Adrenal gland (tissue), 12 donors: ENCODE data around the gene ASTL. TPM values are rescaled to one million over a fixed set of nuclear protein-coding genes. Genes with fewer than 3 reads are reported as not detected.

Experiments
- DNase-seq, 7 donors: peaks; one replicate each; pipeline ENCODE4 v3.0.0-alpha.2; 2019 to 2020
- H3K27ac ChIP-seq, 5 donors: fragments of 200-600 bp; sonication (generic) in 4 of 5; 1 replicate in 3 of 5; 2 replicates in 2 of 5; pipeline versions ENCODE4 v1.5.1 to v1.8.0; 2016 to 2020; ENCODE audit warnings: mild to moderate bottlenecking in 1 of 5
- H3K27me3 ChIP-seq: fragments of 200-600 bp; 2 replicates; pipeline ENCODE4 v1.8.0; 2021
- H3K36me3 ChIP-seq, 2 donors: fragments of 200-600 bp; replicated peaks in 1 of 2; 1 replicate in 1 of 2; 2 replicates in 1 of 2; pipeline versions ENCODE4 v1.5.1 to v1.8.0; 2018 to 2022
- H3K4me1 ChIP-seq, 2 donors: fragments of 200-600 bp; replicated peaks in 1 of 2; 1 replicate in 1 of 2; 2 replicates in 1 of 2; pipeline versions ENCODE4 v1.5.1 to v1.8.0; 2018 to 2021
- H3K4me3 ChIP-seq, 4 donors: fragments of 200-600 bp; sonication (generic) in 3 of 4; one replicate each; pipeline ENCODE4 v1.5.1; 2016 to 2018
- H3K9me3 ChIP-seq, 3 donors: fragments of 200-600 bp; sonication (generic) in 1 of 3; replicated peaks in 1 of 3; 1 replicate in 2 of 3; 2 replicates in 1 of 3; pipeline versions ENCODE4 v1.5.1 to v1.8.0; 2016 to 2021
- CTCF ChIP-seq, 6 experiments: fragments of 450-650 bp in 4 of 6; fragments of 200-600 bp in 2 of 6; sonication (generic) in 1 of 6; IDR thresholded peaks; 1 replicate in 5 of 6; 2 replicates in 1 of 6; pipeline versions ENCODE4 v1.5.1 to v1.8.0; 2016 to 2021; ENCODE audit warnings: antibody characterized with exemption in 6 of 6, mild to moderate bottlenecking in 2 of 6, moderate library complexity in 1 of 6
- POLR2A ChIP-seq, 2 donors: fragments of 450-650 bp; IDR thresholded peaks; one replicate each; pipeline ENCODE4 v1.6.1; 2017; ENCODE audit warnings: antibody characterized with exemption in 2 of 2, mild to moderate bottlenecking in 2 of 2, moderate library complexity in 1 of 2
- WGBS, 4 donors: extraction: QIAGEN DNeasy Blood & Tissue Kit in 2 of 4; methylation state at CpG; one replicate each; pipeline versions ENCODE4 v1.1.5 to v1.1.7; 2013 to 2017; 5-methylcytosine and 5-hydroxymethylcytosine counted together
- intact Hi-C, 2 donors: fragments of 100-400 bp; cut with DNase I; formaldehyde crosslinking; loops; one replicate each; pipeline versions ENCODE4 v1.14.1 to v1.15.0; 2022 to 2023
- polyA plus RNA-seq, 3 donors: library from polyadenylated mRNA; stranded (reverse); fragments of 200-250 nt in 2 of 3; fragments of 350-450 nt in 1 of 3; fragmentation: Illumina TruSeq in 1 of 3; extraction: RNeasy Lipid Tissue Mini Kit (QIAGEN cat#74804) in 1 of 3; gene quantifications; one replicate each; pipeline ENCODE4 v1.2.3, GENCODE V29; 2013 to 2014
- total RNA-seq, 9 donors: library from RNA; depleted of rRNA in 4 of 9; stranded (reverse); fragments of >200 nt in 4 of 9; fragments of 120-200 nt in 1 of 9; fragmentation: NEBNext Ultra II Directional in 1 of 9; extraction: Animal tissue kit (Norgen Biotek cat#: 25700) in 1 of 9; gene quantifications; one replicate each; pipeline versions ENCODE4 v1.1.0 to v1.2.4, GENCODE V29; 2013 to 2023
- donor health status: healthy with polysubstance abuse.
- donor health status: Bipolar disorder and iron deficiency.
- donor health status: DM: yes; HTN: yes; CAD: no.
- donor health status: DM: no; HTN: no; CAD: no.
- donor health status: DM: no; HTN: no; CAD: no.
- donor health status: DM: yes; HTN: yes; CAD: no.

ASTL gene
- total and polyA plus RNA-seq, 12 donors, result not detected

DNA sequence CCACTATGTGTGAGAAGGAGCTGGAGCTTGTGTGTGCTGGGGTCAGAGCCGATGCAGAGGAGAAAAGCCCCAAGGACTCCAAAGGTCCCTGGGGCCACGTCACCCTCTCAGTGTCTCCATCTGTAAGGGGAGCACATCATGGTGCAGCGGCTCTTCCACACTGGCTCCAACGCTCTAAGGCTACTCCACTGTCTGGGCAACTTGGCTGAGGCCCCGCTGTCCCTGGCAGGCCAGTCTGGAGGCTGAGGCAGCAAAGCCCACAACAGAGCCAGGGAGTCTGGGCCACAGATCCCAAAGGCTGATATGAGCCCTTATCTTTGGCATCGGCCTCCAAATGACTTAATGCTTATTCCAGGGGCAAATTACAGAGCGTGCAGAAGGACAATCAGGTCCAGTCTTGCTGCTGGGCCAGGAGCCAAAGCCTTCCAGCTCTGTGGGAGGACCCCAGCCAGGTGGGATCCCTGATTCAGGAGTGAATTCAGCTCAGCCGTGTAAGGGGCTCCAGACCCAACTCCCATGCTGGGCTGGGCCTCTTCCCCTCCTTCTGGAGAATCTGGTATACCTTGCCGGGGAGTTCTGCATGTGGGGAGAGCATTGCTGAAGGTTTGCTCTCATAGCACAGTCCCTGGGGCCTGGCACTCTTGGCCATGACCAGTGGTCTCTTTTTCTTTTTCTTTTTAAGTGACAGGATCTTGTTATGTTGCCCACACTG lies 8.7 kb upstream of the ASTL start:
- H3K4me3 ChIP-seq, result no peak overlapping the region
- peaks cover 16 to 27% of the 10 kb centered on the region in 2 donors for H3K4me1 ChIP-seq
- peak overlapping the region in 3 of 5 donors; percentile 36 to 61 (median 41) for H3K27ac ChIP-seq
- peak in 6 of 7 donors; percentile 77 to 88 (median 80) for DNase-seq
- no peaks in the 10 kb centered on the region for H3K9me3 ChIP-seq
- intact Hi-C loops, result loop anchor here in 1 of 2 donors (10.0 kb wide), 1 partner anchor 118 kb away; the partner anchor contains the start of genes CIAO1 and TMEM127
- no peak for TF ChIP-seq CTCF (IDR thresholded peaks at IDR 0.05)
- no peaks in the 10 kb centered on the region for H3K27me3 ChIP-seq
- H3K36me3 ChIP-seq, result no peaks in the 10 kb centered on the region
- WGBS, 4 donors, result 47 to 74% (median 53%) methylated on average over 5 to 9 of the region's 9 CpGs

- Histone ChIP-seq H3K36me3 (no peaks in the 10 kb centered on the region), H3K27me3 (no peaks in the 10 kb centered on the region), H3K4me1 (peaks cover 16 to 27% of the 10 kb centered on the region in 2 donors), H3K9me3 (no peaks in the 10 kb centered on the region), H3K27ac (peak overlapping the region in 4 of 5 donors; percentile 10 to 61 (median 38)), H3K4me3 (no peak overlapping the region)
- peak in 6 of 7 donors; percentile 31 to 68 (median 50) for DNase-seq
- 63 to 77% (median 72%) methylated on average over 10 to 20 of the region's 20 CpGs for WGBS, 4 donors
- intact Hi-C loops, result loop anchor here in 1 of 2 donors (10.0 kb wide), 1 partner anchor 118 kb away; the partner anchor contains the start of genes CIAO1 and TMEM127
- TF ChIP-seq POLR2A (IDR thresholded peaks at IDR 0.05) (no peak), CTCF (IDR thresholded peaks at IDR 0.05) (no peak)
These were observed 8.0 kb upstream of the ASTL start for GRCh38 chr2:96146153-96146880.

- Histone ChIP-seq H3K4me1 (peaks cover 16 to 27% of the 10 kb centered on the region in 2 donors), H3K9me3 (no peaks in the 10 kb centered on the region), H3K36me3 (no peaks in the 10 kb centered on the region), H3K27me3 (no peaks in the 10 kb centered on the region), H3K4me3 (no peak overlapping the region), H3K27ac (peak overlapping the region in 3 of 5 donors; percentile 10 to 61 (median 33))
- TF ChIP-seq POLR2A (IDR thresholded peaks at IDR 0.05), result no peak
- TF ChIP-seq CTCF (IDR thresholded peaks at IDR 0.05), result no peak
- intact Hi-C loops, result loop anchor here in 1 of 2 donors (10.0 kb wide), 1 partner anchor 119 kb away; the partner anchor contains the start of genes CIAO1 and TMEM127
- 40 to 63% (median 51%) methylated on average over 3 of the region's 3 CpGs for WGBS, 4 donors
- no peak for DNase-seq
These were observed 7.5 kb upstream of the ASTL start for GRCh38 chr2:96145848-96146152.
